Tibial nerve (tissue), 3 donors: ENCODE measurements around the gene SYT7.

ENCODE experiments used
- POLR2A ChIP-seq, 2 donors: fragments of 450-650 bp; IDR thresholded peaks; one replicate each; pipeline ENCODE4 v1.6.1; 2017; ENCODE audit warnings: antibody characterized with exemption in 2 of 2, mild to moderate bottlenecking in 2 of 2, moderate library complexity in 2 of 2
- TF ChIP-seq, protein P1 (sequence below), 5 experiments: fragments of 200-600 bp in 3 of 5; fragments of 450-650 bp in 2 of 5; sonication (generic) in 3 of 5; IDR thresholded peaks; one replicate each; pipeline ENCODE4 v1.5.1; 2016 to 2019; ENCODE audit warnings: antibody characterized with exemption in 5 of 5, mild to moderate bottlenecking in 3 of 5, moderate library complexity in 2 of 5

GRCh38 chr11:61546663-61547062, 34.2 kb downstream of the SYT7 start:
- TF ChIP-seq, protein P1, sequence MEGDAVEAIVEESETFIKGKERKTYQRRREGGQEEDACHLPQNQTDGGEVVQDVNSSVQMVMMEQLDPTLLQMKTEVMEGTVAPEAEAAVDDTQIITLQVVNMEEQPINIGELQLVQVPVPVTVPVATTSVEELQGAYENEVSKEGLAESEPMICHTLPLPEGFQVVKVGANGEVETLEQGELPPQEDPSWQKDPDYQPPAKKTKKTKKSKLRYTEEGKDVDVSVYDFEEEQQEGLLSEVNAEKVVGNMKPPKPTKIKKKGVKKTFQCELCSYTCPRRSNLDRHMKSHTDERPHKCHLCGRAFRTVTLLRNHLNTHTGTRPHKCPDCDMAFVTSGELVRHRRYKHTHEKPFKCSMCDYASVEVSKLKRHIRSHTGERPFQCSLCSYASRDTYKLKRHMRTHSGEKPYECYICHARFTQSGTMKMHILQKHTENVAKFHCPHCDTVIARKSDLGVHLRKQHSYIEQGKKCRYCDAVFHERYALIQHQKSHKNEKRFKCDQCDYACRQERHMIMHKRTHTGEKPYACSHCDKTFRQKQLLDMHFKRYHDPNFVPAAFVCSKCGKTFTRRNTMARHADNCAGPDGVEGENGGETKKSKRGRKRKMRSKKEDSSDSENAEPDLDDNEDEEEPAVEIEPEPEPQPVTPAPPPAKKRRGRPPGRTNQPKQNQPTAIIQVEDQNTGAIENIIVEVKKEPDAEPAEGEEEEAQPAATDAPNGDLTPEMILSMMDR (IDR thresholded peaks at IDR 0.05): no peak
- TF ChIP-seq POLR2A (IDR thresholded peaks at IDR 0.05): no peak
